Brain microvascular endothelial cell (primary cell): ENCODE measurements around the gene CHRNB4.

Experiments
- DNase-seq: peaks from one replicate; pipeline ENCODE4 v3.0.0-alpha.2; 2020
- H3K27ac ChIP-seq: fragments of 250-450 bp; sonication (Bioruptor Pico); 2 replicates; pipeline ENCODE4 v1.5.1; 2020; ENCODE audit warnings: mild to moderate bottlenecking, moderate library complexity
- H3K27me3 ChIP-seq: fragments of 250-450 bp; sonication (Bioruptor Pico); replicated peaks from 2 replicates; pipeline ENCODE4 v1.5.1; 2020; ENCODE audit warnings: mild to moderate bottlenecking
- H3K36me3 ChIP-seq: fragments of 250-450 bp; sonication (Bioruptor Pico); replicated peaks from 2 replicates; pipeline ENCODE4 v1.5.1; 2020; ENCODE audit warnings: mild to moderate bottlenecking
- H3K4me3 ChIP-seq: 2 replicates; pipeline ENCODE4 v1.5.1; 2011; ENCODE audit warnings: low read depth, mild to moderate bottlenecking, control low read depth, low read length, moderate library complexity
- in situ Hi-C: cut with HindIII; loops from 2 replicates; pipeline ENCODE4 v1.10.0; 2017; ENCODE audit warnings: low sequenced_read_pairs, low pct_ligation_motif_present
- TF ChIP-seq, protein P1 (sequence below): IDR thresholded peaks from 2 replicates; pipeline ENCODE4 v1.5.1; 2011; ENCODE audit warnings: low read depth, mild to moderate bottlenecking, moderate library complexity, low read length, control low read depth, inconsistent platforms; ENCODE audit errors: missing control alignments

The CHRNB4 gene

DNA sequence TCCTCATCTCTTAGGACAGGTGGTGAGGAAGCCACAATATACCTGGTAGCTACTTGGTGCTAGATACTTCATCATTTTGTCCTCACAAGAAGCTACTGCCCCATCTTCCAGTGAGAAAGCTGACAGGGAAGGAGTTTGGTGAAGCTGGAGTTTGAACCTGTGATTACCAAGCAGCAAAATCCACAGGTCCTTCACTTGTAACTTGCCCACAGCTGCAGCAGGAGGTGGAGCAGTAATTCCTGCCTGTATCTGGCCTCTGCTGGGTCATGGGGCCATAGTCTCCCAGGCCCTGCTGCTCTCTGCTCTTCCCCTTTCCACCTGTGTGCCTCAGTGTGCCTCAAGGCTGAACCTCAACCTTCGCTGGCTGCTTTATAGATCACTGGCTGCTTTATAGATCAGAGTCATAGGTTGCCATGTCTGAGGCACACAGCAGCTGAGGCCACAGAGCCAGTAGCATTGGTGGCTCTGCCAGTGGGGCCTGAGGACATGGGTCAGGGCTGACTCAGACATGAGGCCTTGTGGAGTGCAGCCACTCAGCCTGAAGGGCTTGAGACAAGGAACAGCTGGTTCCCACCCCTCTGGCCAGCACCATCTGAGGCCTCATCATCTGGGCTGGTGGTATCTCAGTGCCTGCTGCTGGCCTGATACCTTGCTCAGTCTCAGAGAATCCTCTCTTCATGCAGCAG, 11.1 kb upstream of the CHRNB4 start:
- H3K27ac ChIP-seq, result no peak overlapping the region
- no peaks in the 10 kb centered on the region for H3K36me3 ChIP-seq
- H3K4me3 ChIP-seq, result no peak overlapping the region
- no peak for DNase-seq
- H3K27me3 ChIP-seq, result peaks cover 2% of the 10 kb centered on the region
- TF ChIP-seq, protein P1, sequence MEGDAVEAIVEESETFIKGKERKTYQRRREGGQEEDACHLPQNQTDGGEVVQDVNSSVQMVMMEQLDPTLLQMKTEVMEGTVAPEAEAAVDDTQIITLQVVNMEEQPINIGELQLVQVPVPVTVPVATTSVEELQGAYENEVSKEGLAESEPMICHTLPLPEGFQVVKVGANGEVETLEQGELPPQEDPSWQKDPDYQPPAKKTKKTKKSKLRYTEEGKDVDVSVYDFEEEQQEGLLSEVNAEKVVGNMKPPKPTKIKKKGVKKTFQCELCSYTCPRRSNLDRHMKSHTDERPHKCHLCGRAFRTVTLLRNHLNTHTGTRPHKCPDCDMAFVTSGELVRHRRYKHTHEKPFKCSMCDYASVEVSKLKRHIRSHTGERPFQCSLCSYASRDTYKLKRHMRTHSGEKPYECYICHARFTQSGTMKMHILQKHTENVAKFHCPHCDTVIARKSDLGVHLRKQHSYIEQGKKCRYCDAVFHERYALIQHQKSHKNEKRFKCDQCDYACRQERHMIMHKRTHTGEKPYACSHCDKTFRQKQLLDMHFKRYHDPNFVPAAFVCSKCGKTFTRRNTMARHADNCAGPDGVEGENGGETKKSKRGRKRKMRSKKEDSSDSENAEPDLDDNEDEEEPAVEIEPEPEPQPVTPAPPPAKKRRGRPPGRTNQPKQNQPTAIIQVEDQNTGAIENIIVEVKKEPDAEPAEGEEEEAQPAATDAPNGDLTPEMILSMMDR, result no peak
- in situ Hi-C loops, result no loop called here

GRCh38 chr15:78651007-78651406, 10.0 kb upstream of the CHRNB4 start:
- Histone ChIP-seq H3K4me3 (no peak overlapping the region), H3K27me3 (peaks cover 2% of the 10 kb centered on the region), H3K36me3 (no peaks in the 10 kb centered on the region), H3K27ac (no peak overlapping the region)
- TF ChIP-seq, protein P1, result no peak
- in situ Hi-C loops, result no loop called here
- no peak for DNase-seq

DNA sequence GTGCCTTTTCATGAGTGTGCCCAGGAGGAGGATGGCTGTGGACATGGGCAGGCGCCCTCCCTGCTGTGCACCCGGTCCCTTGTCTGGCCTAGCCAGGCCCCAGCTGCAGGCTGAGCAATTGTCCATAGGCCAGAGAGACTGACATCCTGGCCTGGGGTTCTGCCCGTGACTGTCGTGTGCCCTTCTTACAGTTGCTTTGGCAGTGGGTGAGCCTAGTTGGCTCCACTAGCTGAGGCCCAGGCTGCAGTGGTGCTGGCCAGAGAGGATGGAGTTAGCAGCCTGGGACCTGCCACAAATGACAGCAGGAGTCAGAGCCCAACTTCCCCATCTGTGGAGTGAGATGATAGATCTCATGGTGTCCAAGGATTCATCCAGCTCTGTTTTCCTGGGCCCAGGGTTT, 9.0 kb upstream of the CHRNB4 start:
- no peak for DNase-seq
- in situ Hi-C loops, result no loop called here
- Histone ChIP-seq H3K27ac (no peak overlapping the region), H3K36me3 (no peaks in the 10 kb centered on the region), H3K27me3 (peaks cover 2% of the 10 kb centered on the region), H3K4me3 (no peak overlapping the region)
- TF ChIP-seq, protein P1, result no peak

DNA sequence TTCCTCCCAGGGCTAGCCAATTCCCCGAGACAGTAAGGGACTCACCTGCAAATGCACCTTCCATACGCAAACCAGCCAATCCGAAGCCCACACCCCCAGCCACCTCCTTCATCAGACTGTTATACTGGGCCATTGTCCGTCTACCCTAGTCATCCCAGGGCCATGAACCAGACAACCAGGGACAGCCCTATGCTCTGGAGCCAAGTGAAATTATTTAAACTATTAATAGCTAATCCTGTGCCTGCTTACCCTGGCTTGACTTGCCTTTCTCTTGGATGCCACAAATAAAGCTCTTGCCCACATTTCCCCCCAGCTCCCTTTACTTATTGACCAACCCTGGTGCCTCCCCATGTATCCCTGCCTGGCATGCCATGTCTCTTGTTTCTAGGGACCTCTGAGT, 4.0 kb upstream of the CHRNB4 start:
- no peak for DNase-seq
- H3K36me3 ChIP-seq, result no peaks in the 10 kb centered on the region
- TF ChIP-seq, protein P1, result no peak
- in situ Hi-C loops, result no loop called here
- H3K27ac ChIP-seq, result no peak overlapping the region
- H3K27me3 ChIP-seq, result no peaks in the 10 kb centered on the region
- H3K4me3 ChIP-seq, result no peak overlapping the region

DNA sequence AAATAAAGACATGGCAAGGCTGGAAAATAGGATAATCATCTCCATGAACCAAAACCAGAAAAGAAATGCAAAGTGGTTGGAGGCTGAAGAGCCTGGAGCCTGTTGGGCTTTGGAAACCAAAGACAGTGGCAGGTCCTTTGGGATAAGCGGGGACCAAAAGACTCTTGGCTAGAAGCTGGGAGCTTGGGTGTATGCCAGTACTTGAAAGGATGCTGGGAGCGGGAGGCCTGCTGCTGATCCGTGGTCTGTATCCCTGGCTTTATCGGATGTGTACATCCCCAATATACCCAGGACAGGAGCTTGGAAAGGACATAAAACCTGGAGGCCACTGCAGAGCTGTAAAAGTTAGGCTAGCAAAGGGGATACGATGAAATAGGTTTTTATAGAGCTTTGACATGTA, 1.3 kb upstream of the CHRNB4 start:
- TF ChIP-seq, protein P1, result no peak
- no peak for DNase-seq
- H3K4me3 ChIP-seq, result no peak overlapping the region
- H3K36me3 ChIP-seq, result no peaks in the 10 kb centered on the region
- H3K27me3 ChIP-seq, result no peaks in the 10 kb centered on the region
- in situ Hi-C loops, result no loop called here
- no peak overlapping the region for H3K27ac ChIP-seq

DNA sequence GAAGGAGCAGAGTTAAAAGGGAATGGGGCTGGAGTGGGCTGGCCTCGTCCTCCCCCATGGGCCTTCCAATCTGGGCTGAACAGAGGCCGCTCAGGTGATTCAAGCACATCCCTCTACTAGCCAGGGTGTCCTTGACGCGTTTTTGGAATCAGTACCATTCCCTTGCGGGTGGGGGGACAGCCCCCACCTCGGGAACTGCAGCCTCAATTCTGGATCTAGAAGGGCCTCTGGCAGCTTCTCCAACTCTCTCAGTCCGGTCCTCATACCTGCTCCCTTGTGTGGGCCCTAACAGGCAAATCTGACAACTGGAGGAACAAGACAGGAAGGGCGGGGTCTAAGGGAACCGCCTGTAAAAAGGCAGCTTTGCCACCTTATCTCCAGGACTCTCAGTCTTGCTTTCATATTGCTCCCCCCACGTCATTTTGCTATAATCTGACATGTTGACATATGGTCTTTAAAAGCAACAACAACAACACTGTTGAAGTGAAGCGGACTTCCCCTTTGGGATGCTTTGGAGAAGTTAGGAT, 802 bp upstream of the CHRNB4 start:
- DNase-seq, result no peak
- H3K36me3 ChIP-seq, result no peaks in the 10 kb centered on the region
- in situ Hi-C loops, result no loop called here
- TF ChIP-seq, protein P1, result no peak
- H3K27ac ChIP-seq, result no peak overlapping the region
- no peak overlapping the region for H3K4me3 ChIP-seq
- H3K27me3 ChIP-seq, result no peaks in the 10 kb centered on the region
